Measurements from ENCODE around the gene OLFML1. TPM values are rescaled to one million over a fixed set of nuclear protein-coding genes. Genes with fewer than 3 reads are reported as not detected.

Gene OLFML1
- total and polyA plus RNA-seq, 2 of the 8 experiments (the other 6 are each of a cell fraction or from before 2014, with no cell fraction given), result 0.24 TPM; not detected in 1

GRCh38 chr11:7552666-7553065, 67.4 kb downstream of the OLFML1 start:
- H3K56ac ChIP-seq (replicated peaks; ENCODE audit: insufficient read length, low read depth, low read length), result no peak overlapping the region
- ChIA-PET CTCF (ENCODE audit: partially characterized antibody) (interaction anchor here (0.8 to 7.4 kb wide), 6 partner anchors 16 to 408 kb away, joined by 3 to 34 read pairs (median 6); no protein-coding TSS in a partner anchor), POLR2A (ENCODE audit: partially characterized antibody) (no interaction called here)
- H3K23me2 ChIP-seq (ENCODE audit: low read depth, low read length), result no peaks in the 10 kb centered on the region
- DNase-seq (ENCODE audit: low read depth in 1 of 2, low spot score in 2 of 2) (no peak), FAIRE-seq (no peak)
- no peak overlapping the region for H4K5ac ChIP-seq (ENCODE audit: insufficient read length, low read depth, low read length)
- no peak overlapping the region for H3K9ac ChIP-seq (replicated peaks in 1 of 4; ENCODE audit: extremely low read depth in 1 of 4, low read depth in 3 of 4, low read length in 3 of 4)
- H2AFZ ChIP-seq (ENCODE audit: low read length), result no peak overlapping the region
- H4K20me1 ChIP-seq (replicated peaks in 1 of 2; ENCODE audit: control insufficient read depth in 1 of 2, insufficient read depth in 2 of 2, low read length in 2 of 2), result peaks cover 0 to 2% of the 10 kb centered on the region in 2 experiments
- H2BK15ac ChIP-seq (ENCODE audit: low read length), result no peak overlapping the region
- no peak overlapping the region for H3K14ac ChIP-seq (ENCODE audit: insufficient read length)
- no peak overlapping the region for H3K4me2 ChIP-seq (ENCODE audit: insufficient read depth in 1 of 2, low read depth in 2 of 2, low read length in 2 of 2)
- H3K79me2 ChIP-seq (ENCODE audit: control insufficient read depth in 1 of 2, insufficient read depth in 2 of 2, low read length in 2 of 2), result no peaks in the 10 kb centered on the region
- H2BK120ac ChIP-seq (replicated peaks; ENCODE audit: low read depth, low read length), result no peak overlapping the region
- 83% methylated on average over 4 of the region's 4 CpGs; no CpG with 5 or more reads in 1 of the 2 experiments for WGBS, 2 experiments (ENCODE audit: extremely low coverage in 1 of 2, insufficient coverage in 1 of 2, insufficient read length in 1 of 2, insufficient replicate concordance in 2 of 2, low coverage in 1 of 2, low lambda C conversion rate in 2 of 2, missing lambda C conversion rate in 1 of 2)
- no peak overlapping the region for H2BK5ac ChIP-seq (ENCODE audit: low read depth, low read length)
- H3K36me3 ChIP-seq (ENCODE audit: control insufficient read depth in 2 of 4, insufficient read depth in 4 of 4, low read length in 3 of 4), result no peaks in the 10 kb centered on the region
- peaks cover 0 to 2% (median 2%) of the 10 kb centered on the region in 4 experiments; a peak in 3 of 7 replicates for H3K4me1 ChIP-seq (replicated peaks in 1 of 4; ENCODE audit: control insufficient read depth in 3 of 4, insufficient read depth in 4 of 4, low read length in 3 of 4)
- H3K27ac ChIP-seq (ENCODE audit: low read depth, low read length), result no peak overlapping the region
- H3K4me3 ChIP-seq (ENCODE audit: extremely low read depth in 1 of 4, insufficient read depth in 2 of 4, low read depth in 3 of 4, low read length in 4 of 4), result no peak overlapping the region
- H2BK12ac ChIP-seq (ENCODE audit: low read depth, low read length), result no peak overlapping the region
- no peak overlapping the region for H2BK20ac ChIP-seq (ENCODE audit: low read length)
- H3K79me1 ChIP-seq (ENCODE audit: low read depth, low read length), result no peaks in the 10 kb centered on the region
- H3K9me3 ChIP-seq (ENCODE audit: insufficient read depth in 2 of 2, low read depth in 1 of 2, low read length in 1 of 2), result no peaks in the 10 kb centered on the region
- no peak overlapping the region for H4K91ac ChIP-seq (replicated peaks; ENCODE audit: insufficient read length, low read length)
- no peak overlapping the region for H4K8ac ChIP-seq (ENCODE audit: extremely low read depth, insufficient read depth, low read length)
- H3K18ac ChIP-seq (ENCODE audit: extremely low read depth, low read length), result no peak overlapping the region
- no peak overlapping the region for H3K4ac ChIP-seq (replicated peaks; ENCODE audit: insufficient read length, low read depth, low read length)
- H3K23ac ChIP-seq (ENCODE audit: insufficient read length), result no peak overlapping the region
- no peaks in the 10 kb centered on the region for H3K27me3 ChIP-seq (replicated peaks in 1 of 4; ENCODE audit: control insufficient read depth in 3 of 4, extremely low read depth in 1 of 4, insufficient read depth in 3 of 4, low read length in 3 of 4)
- H2AK5ac ChIP-seq (ENCODE audit: low read depth, low read length), result no peak overlapping the region
- TF ChIP-seq JUND (IDR thresholded peaks at IDR 0.05; ENCODE audit: low read length), result no peak
- TF ChIP-seq GTF2F1 (IDR thresholded peaks at IDR 0.05; ENCODE audit: borderline replicate concordance, low read depth, low read length), result no peak
- no peak for TF ChIP-seq CTCF (IDR thresholded peaks at IDR 0.05; ENCODE audit: control extremely low read depth in 1 of 3, insufficient read depth in 1 of 3, low read depth in 1 of 3, low read length in 3 of 3)
- TF ChIP-seq SIRT6 (IDR thresholded peaks at IDR 0.05; ENCODE audit: low read length), result no peak
- TF ChIP-seq SP1 (IDR thresholded peaks at IDR 0.05; ENCODE audit: low read depth, low read length), result no peak
- no peak for TF ChIP-seq CHD1 (IDR thresholded peaks at IDR 0.05; ENCODE audit: low read depth, low read length)
- no peak for TF ChIP-seq ASH2L (IDR thresholded peaks at IDR 0.05; ENCODE audit: low read length)
